HG03575 (cell line): ENCODE results near the gene U2SURP.

Experiments
- ATAC-seq: cut with Tn5 transposase; IDR thresholded peaks from one replicate; pipeline ENCODE4 v1.9.1; 2021; ENCODE audit not compliant: unreplicated experiment, insufficient number of reproducible peaks, low FRiP score; ENCODE audit errors: extremely low read depth

Gene U2SURP

GRCh38 chr3:143089965-143090364 is 88.6 kb downstream of the U2SURP start:
- ATAC-seq: no peak

GRCh38 chr3:143090486-143090885 is 89.1 kb downstream of the U2SURP start:
- ATAC-seq: no peak

- ATAC-seq: no peak
These were observed 89.8 kb downstream of the U2SURP start for GRCh38 chr3:143090976-143091837.

- ATAC-seq: no peak
These were observed 90.8 kb downstream of the U2SURP start for GRCh38 chr3:143092191-143092590.

- ATAC-seq: no peak
These were observed 94.4 kb downstream of the U2SURP start for GRCh38 chr3:143095813-143096212.

GRCh38 chr3:143098032-143098764 is 96.8 kb downstream of the U2SURP start:
- ATAC-seq: no peak

- no peak for ATAC-seq
These were observed 97.8 kb downstream of the U2SURP start for GRCh38 chr3:143099210-143099609.

GRCh38 chr3:143099690-143100089 is 98.3 kb downstream of the U2SURP start:
- no peak for ATAC-seq

GRCh38 chr3:143100451-143100850 is 99.1 kb downstream of the U2SURP start:
- ATAC-seq: no peak

- ATAC-seq: no peak
These were observed 100.5 kb downstream of the U2SURP start for GRCh38 chr3:143101792-143102381.

GRCh38 chr3:143103652-143104051 is 102.3 kb downstream of the U2SURP start:
- ATAC-seq: no peak

- ATAC-seq: no peak
These were observed 103.8 kb downstream of the U2SURP start for GRCh38 chr3:143105170-143105569.

GRCh38 chr3:143109861-143110260 is 108.5 kb downstream of the U2SURP start:
- no peak for ATAC-seq
